GM12878 (cell line): ENCODE measurements around the gene MUC5B. TPM values are rescaled to one million over a fixed set of nuclear protein-coding genes. Genes with fewer than 3 reads are reported as not detected.

Experiments used
- ATF3 ChIP-seq: IDR thresholded peaks from 2 replicates; pipeline ENCODE4 v1.6.1; 2011; ENCODE audit warnings: low read depth, mild to moderate bottlenecking, low read length, moderate library complexity, borderline replicate concordance; ENCODE audit errors: extremely low read depth
- CHD4 ChIP-seq: fragments of 200-600 bp; sonication (generic); IDR thresholded peaks from 2 replicates; pipeline ENCODE4 v1.6.1; 2016; ENCODE audit warnings: mild to moderate bottlenecking
- NFYB ChIP-seq: IDR thresholded peaks from 2 replicates; pipeline ENCODE4 v1.6.1; 2011; ENCODE audit warnings: low read depth, mild to moderate bottlenecking, low read length, improper control_type of control experiment, moderate library complexity; ENCODE audit not compliant: insufficient read depth
- RUNX3 ChIP-seq: IDR thresholded peaks from 2 replicates; pipeline ENCODE4 v1.6.1; 2012; ENCODE audit warnings: low read length, inconsistent platforms
- SRF ChIP-seq, 2 experiments: IDR thresholded peaks; 2 replicates each; pipeline ENCODE4 v1.6.1; 2011; ENCODE audit warnings: low read depth in 2 of 2, low read length in 2 of 2, mild to moderate bottlenecking in 1 of 2, moderate library complexity in 1 of 2
- microRNA-seq: library from miRNA; unstranded; fragments of <30 nt; microRNA quantifications from one replicate; pipeline ENCODE4, GENCODE V29; 2018
- polyA plus RNA-seq, 11 experiments: library from polyadenylated mRNA; depleted of rRNA in 4 of 11; unstranded in 6 of 11; stranded (reverse) in 5 of 11; fragments of >200 nt; fragmentation: Nextera tagmentation in 4 of 11; fragmentation: Illumina TruSeq in 1 of 11; extraction: Ambion mirVana in 4 of 11; extraction: Trizol in 1 of 11; gene quantifications; 1 replicate in 1 of 11; 2 replicates in 10 of 11; pipeline versions ENCODE4 v1.2.1 to v1.2.3, GENCODE V29; 2011 to 2016; ENCODE audit warnings: inconsistent platforms in 2 of 11, missing spikeins in 2 of 11, low read depth in 1 of 11
- small RNA-seq: library from RNA; depleted of rRNA; stranded (forward); fragments of <200 nt; gene quantifications from one replicate; pipeline ENCODE3, GENCODE V24; 2014
- total RNA-seq, 4 experiments: library from RNA; depleted of rRNA in 3 of 4; stranded (reverse); fragments of >200 nt in 3 of 4; fragmentation: Illumina TruSeq in 1 of 4; extraction: Trizol in 1 of 4; gene quantifications; 2 replicates each; pipeline versions ENCODE4 v1.2.1 to v1.2.3, GENCODE V29; 2013 to 2021

MUC5B gene
- total and polyA plus RNA-seq, 10 of the 15 experiments (the other 5 are each of a cell fraction or from before 2014, with no cell fraction given) = 1.5 TPM; not detected in 9

DNA sequence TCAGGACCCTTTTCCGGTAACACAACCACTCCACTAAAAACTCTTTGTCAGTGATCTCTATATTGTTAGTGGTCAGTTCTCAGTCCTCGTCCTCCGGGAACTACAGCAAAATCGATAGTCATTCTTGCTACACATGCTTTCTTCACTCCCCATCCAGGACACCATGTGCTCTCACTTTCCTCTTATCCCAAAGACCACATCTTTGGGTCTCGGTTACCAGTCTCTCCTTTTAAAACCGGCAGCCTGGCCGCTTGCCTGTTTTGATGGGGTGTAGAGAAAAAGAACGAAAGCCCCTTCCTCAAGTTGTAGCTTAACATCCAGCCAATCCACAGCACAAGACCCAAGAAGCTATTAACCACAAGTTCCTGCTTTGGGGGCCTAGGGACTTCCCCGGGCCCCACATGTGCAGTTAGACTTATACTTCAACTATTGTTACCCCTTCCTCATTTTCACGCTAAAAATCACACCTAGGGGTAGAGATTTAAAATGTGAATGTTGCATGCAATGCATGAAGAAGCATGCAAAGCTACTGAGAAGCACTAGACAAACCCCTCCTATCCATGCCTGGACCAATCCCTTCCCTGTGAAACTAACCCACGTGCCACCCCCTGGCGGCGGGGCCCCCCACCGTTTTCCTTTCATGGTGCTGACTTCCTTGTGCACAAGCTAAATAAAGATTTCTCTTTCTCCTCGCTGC, 88.1 kb downstream of the MUC5B start (continued):
- TF ChIP-seq RUNX3 = peak; percentile 64
- TF ChIP-seq ATF3 = no peak
- peak; percentile 25; the same call in 1 of the 2 replicates for TF ChIP-seq NFYB
- TF ChIP-seq SRF (IDR thresholded peaks at IDR 0.05; ENCODE audit: low read depth in 2 of 2, low read length in 2 of 2) = peak; percentile 44 to 86; a peak in 3 of 4 replicates
- no peak for TF ChIP-seq CHD4

Small RNAs within 50 kb of the gene (microRNA-seq; reads per million reads assigned to microRNA genes)
- gene MIR6744 = not detected

Small RNAs within 50 kb of the gene (small RNA-seq; reads per million reads assigned to genes)
- gene MIR6744 = not detected

Other genes with a start within 250 kb of the MUC5B start
- gene MUC6, start 186.3 kb upstream of the MUC5B start, total RNA-seq (2014; rRNA removed) = not detected in 2 replicates
- not detected in 2 replicates for gene MUC6, start 186.3 kb upstream of the MUC5B start, total RNA-seq (2014; rRNA removed; fragmentation: Illumina TruSeq; extraction: Trizol)
- 0.03 and 0.19 TPM in 2 replicates for gene MUC6, start 186.3 kb upstream of the MUC5B start, total RNA-seq (2021)
- not detected in 2 replicates for gene MUC6, start 186.3 kb upstream of the MUC5B start, polyA plus RNA-seq (2011; rRNA removed)
- not detected in 2 replicates for gene MUC6, start 186.3 kb upstream of the MUC5B start, polyA plus RNA-seq (2014; fragmentation: Illumina TruSeq; extraction: Trizol)
- gene MUC6, start 186.3 kb upstream of the MUC5B start, polyA plus RNA-seq (2014; fragmentation: Nextera tagmentation; extraction: Ambion mirVana) = not detected
- 0.03 TPM in 1 of 2 replicates, not detected in the other for gene MUC6, start 186.3 kb upstream of the MUC5B start, polyA plus RNA-seq (2014; rRNA removed)
- not detected for gene MUC6, start 186.3 kb upstream of the MUC5B start, polyA plus RNA-seq (2016; fragmentation: Nextera tagmentation; extraction: Ambion mirVana)
- not detected in 2 replicates for gene MUC2, start 148.2 kb upstream of the MUC5B start, total RNA-seq (2014; rRNA removed)
- not detected in 2 replicates for gene MUC2, start 148.2 kb upstream of the MUC5B start, total RNA-seq (2014; rRNA removed; fragmentation: Illumina TruSeq; extraction: Trizol)
- 0.11 and 0.23 TPM in 2 replicates for gene MUC2, start 148.2 kb upstream of the MUC5B start, total RNA-seq (2021)
- gene MUC2, start 148.2 kb upstream of the MUC5B start, polyA plus RNA-seq (2011; rRNA removed) = not detected in 2 replicates
- not detected in 2 replicates for gene MUC2, start 148.2 kb upstream of the MUC5B start, polyA plus RNA-seq (2014; fragmentation: Illumina TruSeq; extraction: Trizol)
- gene MUC2, start 148.2 kb upstream of the MUC5B start, polyA plus RNA-seq (2014; fragmentation: Nextera tagmentation; extraction: Ambion mirVana) = not detected
- not detected in 2 replicates for gene MUC2, start 148.2 kb upstream of the MUC5B start, polyA plus RNA-seq (2014; rRNA removed)
- gene MUC2, start 148.2 kb upstream of the MUC5B start, polyA plus RNA-seq (2016; fragmentation: Nextera tagmentation; extraction: Ambion mirVana) = not detected
- gene MUC5AC, start 65.1 kb upstream of the MUC5B start, total RNA-seq (2014; rRNA removed) = not detected in 2 replicates
- gene MUC5AC, start 65.1 kb upstream of the MUC5B start, total RNA-seq (2014; rRNA removed; fragmentation: Illumina TruSeq; extraction: Trizol) = not detected in 2 replicates
- not detected in 2 replicates for gene MUC5AC, start 65.1 kb upstream of the MUC5B start, total RNA-seq (2021)
- gene MUC5AC, start 65.1 kb upstream of the MUC5B start, polyA plus RNA-seq (2011; rRNA removed) = under 0.01 TPM in 1 of 2 replicates, not detected in the other
- not detected in 2 replicates for gene MUC5AC, start 65.1 kb upstream of the MUC5B start, polyA plus RNA-seq (2014; fragmentation: Illumina TruSeq; extraction: Trizol)
- not detected for gene MUC5AC, start 65.1 kb upstream of the MUC5B start, polyA plus RNA-seq (2014; fragmentation: Nextera tagmentation; extraction: Ambion mirVana)
- gene MUC5AC, start 65.1 kb upstream of the MUC5B start, polyA plus RNA-seq (2014; rRNA removed) = not detected in 2 replicates
- under 1 TPM in 1 of 2 experiments, not detected in 1; 0.01 TPM for gene MUC5AC, start 65.1 kb upstream of the MUC5B start, polyA plus RNA-seq (2016; fragmentation: Nextera tagmentation; extraction: Ambion mirVana)
- 15.4 and 21.2 TPM in 2 replicates for gene TOLLIP, start 86.6 kb downstream of the MUC5B start, total RNA-seq (2014; rRNA removed)
- 4.3 and 5.6 TPM in 2 replicates for gene TOLLIP, start 86.6 kb downstream of the MUC5B start, total RNA-seq (2014; rRNA removed; fragmentation: Illumina TruSeq; extraction: Trizol)
- gene TOLLIP, start 86.6 kb downstream of the MUC5B start, total RNA-seq (2021) = 36.5 and 36.8 TPM in 2 replicates
- gene TOLLIP, start 86.6 kb downstream of the MUC5B start, polyA plus RNA-seq (2011; rRNA removed) = 10.0 and 26.9 TPM in 2 replicates
- 2.0 and 5.3 TPM in 2 replicates for gene TOLLIP, start 86.6 kb downstream of the MUC5B start, polyA plus RNA-seq (2014; fragmentation: Illumina TruSeq; extraction: Trizol)
- gene TOLLIP, start 86.6 kb downstream of the MUC5B start, polyA plus RNA-seq (2014; fragmentation: Nextera tagmentation; extraction: Ambion mirVana) = 1 to 10 TPM in 1 of 2 experiments, under 1 TPM in 1; 0.47 to 1.0 TPM
- 22.0 and 29.3 TPM in 2 replicates for gene TOLLIP, start 86.6 kb downstream of the MUC5B start, polyA plus RNA-seq (2014; rRNA removed)
- 10 to 100 TPM; 31.2 to 39.5 TPM for gene TOLLIP, start 86.6 kb downstream of the MUC5B start, polyA plus RNA-seq (2016; fragmentation: Nextera tagmentation; extraction: Ambion mirVana)
- not detected in 2 replicates for gene BRSK2, start 166.9 kb downstream of the MUC5B start, total RNA-seq (2014; rRNA removed)
- gene BRSK2, start 166.9 kb downstream of the MUC5B start, total RNA-seq (2014; rRNA removed; fragmentation: Illumina TruSeq; extraction: Trizol) = not detected in 2 replicates
- 0.13 and 0.24 TPM in 2 replicates for gene BRSK2, start 166.9 kb downstream of the MUC5B start, total RNA-seq (2021)
- gene BRSK2, start 166.9 kb downstream of the MUC5B start, polyA plus RNA-seq (2011; rRNA removed) = not detected in 2 replicates
- gene BRSK2, start 166.9 kb downstream of the MUC5B start, polyA plus RNA-seq (2014; fragmentation: Illumina TruSeq; extraction: Trizol) = not detected in 2 replicates
- not detected for gene BRSK2, start 166.9 kb downstream of the MUC5B start, polyA plus RNA-seq (2014; fragmentation: Nextera tagmentation; extraction: Ambion mirVana)
- not detected in 2 replicates for gene BRSK2, start 166.9 kb downstream of the MUC5B start, polyA plus RNA-seq (2014; rRNA removed)
- gene BRSK2, start 166.9 kb downstream of the MUC5B start, polyA plus RNA-seq (2016; fragmentation: Nextera tagmentation; extraction: Ambion mirVana) = not detected